C1 segment of cervical spinal cord (tissue), 14 donors: ENCODE results near the gene SNAPC4.
A peak's percentile ranks its signal among the peaks of the same experiment; 100 is the strongest.
"Not testable (repeated sequence)": the region's sequence is repeated elsewhere in the genome, so short reads cannot be mapped to it uniquely, and the experiment has no call there.

Source experiments
- DNase-seq, 14 donors: peaks; one replicate each; lab custom pipeline; 2025; lab: John Stamatoyannopoulos, UW

The SNAPC4 gene

DNA sequence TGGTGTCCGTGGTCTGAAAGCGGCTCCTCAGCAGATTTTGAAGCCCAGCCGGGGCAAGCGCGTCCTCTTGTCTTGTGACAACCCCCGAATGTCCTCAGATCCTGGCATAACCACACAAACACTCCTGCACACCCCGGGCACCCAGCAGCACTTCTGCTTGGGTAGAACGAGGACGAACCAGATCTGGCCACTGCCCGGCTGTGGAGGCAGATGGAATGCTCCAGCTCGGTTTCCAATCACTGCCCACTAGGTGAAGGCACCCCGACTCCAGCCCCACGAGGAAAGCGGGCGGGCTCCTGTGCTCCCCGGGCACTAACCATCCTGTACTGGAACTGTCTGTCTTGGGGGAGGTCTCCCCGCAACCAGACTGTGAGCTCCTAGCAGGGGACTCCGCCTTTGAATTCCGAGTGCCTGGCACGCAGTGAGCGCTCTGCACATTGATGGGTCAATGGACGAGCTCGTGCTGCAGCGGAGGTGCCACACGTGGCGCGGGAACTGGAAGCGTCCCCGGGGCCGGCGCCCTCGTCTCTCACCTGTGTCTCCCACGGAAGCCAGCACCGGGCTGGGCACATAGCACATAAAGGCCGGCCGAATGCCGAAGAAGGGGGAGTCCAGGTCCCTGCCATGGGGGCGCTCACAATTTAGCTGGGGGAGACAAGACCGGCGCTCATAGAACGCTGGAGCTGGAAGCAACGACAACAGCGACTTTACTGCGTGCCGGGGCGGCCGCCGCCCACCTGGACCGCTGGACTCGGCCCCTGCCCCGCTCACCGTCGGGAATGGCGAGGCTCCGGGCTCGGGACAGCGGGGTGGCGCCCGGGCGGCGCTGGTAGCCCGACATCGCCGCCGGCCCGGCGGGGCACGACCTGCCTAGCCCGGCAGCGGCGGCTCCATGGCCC lies 9.8 kb upstream of the SNAPC4 start:
- peak in 6 of 14 donors; percentile 24 to 46 (median 34) for DNase-seq

- DNase-seq = no peak
Measured at GRCh38 chr9:136407911-136408310, 7.9 kb upstream of the SNAPC4 start.

GRCh38 chr9:136407061-136407460 lies 7.1 kb upstream of the SNAPC4 start:
- DNase-seq = not testable (repeated sequence)

DNA sequence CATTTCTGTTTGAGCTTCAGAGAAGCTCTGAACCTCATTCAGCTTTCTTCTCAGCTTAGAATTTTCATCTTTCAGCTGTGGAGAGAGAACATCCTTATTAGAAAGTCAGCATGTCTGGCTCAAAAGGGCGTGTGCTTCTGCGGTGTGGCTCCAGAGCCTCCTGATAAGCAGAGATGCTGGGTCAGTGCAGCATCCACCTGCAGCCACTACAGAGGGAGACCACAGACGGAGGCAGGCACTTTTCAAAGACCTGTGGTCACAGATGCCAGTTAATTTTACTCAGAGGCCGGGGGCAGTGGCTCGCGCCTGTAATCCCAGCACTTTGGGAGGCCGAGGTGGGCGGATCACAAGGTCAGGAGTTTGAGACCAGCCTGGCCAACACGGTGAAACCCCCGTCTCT lies 5.9 kb upstream of the SNAPC4 start:
- not testable (repeated sequence) for DNase-seq

DNA sequence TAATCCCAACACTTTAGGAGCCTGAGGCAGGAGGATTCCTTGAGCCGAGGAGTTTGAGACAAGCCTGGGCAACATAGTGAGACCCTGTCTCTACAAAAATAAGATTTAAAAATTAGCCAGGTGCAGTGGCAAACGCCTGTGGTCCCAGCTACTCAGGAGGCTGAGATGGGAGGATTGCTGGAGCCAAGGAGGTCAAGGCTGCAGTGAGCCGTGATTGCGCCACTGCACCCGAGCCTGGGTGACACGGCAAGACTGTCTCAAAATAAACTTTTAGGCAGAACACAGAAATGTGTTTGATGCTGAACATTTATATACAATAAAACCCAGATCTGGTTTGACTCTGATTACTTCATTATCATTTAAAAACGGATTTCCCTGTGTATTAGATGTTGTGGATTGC lies 5.5 kb upstream of the SNAPC4 start:
- no peak for DNase-seq

GRCh38 chr9:136404801-136405136 lies 4.8 kb upstream of the SNAPC4 start:
- no peak for DNase-seq

- no peak for DNase-seq
Measured at GRCh38 chr9:136403915-136404800, 4.2 kb upstream of the SNAPC4 start.

- DNase-seq = no peak
Measured at GRCh38 chr9:136403538-136403914, 3.6 kb upstream of the SNAPC4 start.

- DNase-seq = no peak
Measured at GRCh38 chr9:136402067-136402466, 2.1 kb upstream of the SNAPC4 start.

GRCh38 chr9:136401173-136401922 lies 1.4 kb upstream of the SNAPC4 start:
- DNase-seq = no peak

DNA sequence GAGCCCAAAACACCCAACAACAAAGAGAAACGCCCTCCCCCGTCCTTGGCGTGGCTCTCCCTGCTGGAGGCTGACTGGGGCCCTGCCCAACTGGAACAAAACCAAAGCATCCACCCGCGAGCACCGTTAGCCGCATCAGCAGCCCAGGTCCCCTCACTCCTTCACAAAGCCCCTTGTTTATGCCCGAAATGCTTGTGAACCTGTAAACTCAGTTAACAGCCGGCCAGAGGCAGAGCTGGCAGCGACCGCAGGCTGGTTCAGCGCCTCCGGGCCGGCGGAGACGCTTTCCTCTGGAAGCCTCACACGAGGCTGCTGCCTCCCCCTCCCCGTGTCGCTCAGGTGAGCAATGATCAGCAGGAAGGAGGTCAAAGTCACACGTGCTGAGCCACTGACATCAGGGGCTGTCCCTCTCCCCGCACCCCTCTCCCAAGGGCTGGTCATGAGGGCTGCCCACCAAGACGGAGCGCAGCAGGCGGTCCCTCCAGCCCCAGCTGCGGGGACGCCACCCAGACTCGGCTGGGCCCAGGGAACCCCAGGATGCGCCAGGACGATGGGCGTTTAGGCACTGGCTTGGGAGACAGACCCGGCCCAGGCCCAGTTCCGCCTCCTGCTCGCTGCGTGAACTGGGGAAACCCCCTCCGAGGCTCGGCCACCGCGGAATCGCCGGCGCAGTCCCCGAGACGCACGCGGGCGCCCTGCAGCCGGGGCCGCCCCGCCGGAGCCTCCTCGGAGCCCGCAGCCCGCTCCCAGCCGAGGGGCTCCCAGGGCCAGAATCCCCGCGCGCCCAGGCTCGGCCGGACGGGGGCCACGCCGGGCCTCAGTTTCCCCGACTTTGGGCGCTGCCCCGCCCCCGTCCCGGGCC lies 563 bp downstream of the SNAPC4 start:
- peak in 1 of 14 donors; percentile 43 for DNase-seq

- DNase-seq = no peak
Measured at GRCh38 chr9:136398286-136398685, 1.7 kb downstream of the SNAPC4 start.

DNA sequence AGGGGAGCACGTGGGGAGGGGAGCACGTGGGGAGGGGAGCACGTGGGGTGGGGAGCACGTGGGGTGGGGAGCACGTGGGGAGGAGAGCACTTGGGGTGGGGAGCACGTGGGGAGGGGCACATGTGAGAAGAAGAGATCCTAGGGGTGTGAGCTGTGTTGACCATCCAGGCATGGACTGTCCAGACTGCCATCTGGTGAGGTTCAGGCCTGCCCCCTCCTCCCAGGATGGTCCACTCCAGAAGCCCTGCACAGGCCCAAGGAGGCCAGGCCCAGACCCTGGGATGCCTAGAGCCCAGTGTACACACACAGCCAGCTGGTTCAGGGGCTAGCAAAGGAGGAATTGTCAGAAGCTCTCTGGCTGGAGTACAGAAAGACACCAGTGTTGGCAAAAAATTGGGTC lies 2.3 kb downstream of the SNAPC4 start:
- no peak for DNase-seq

GRCh38 chr9:136396219-136396515 lies 3.8 kb downstream of the SNAPC4 start:
- no peak for DNase-seq

DNA sequence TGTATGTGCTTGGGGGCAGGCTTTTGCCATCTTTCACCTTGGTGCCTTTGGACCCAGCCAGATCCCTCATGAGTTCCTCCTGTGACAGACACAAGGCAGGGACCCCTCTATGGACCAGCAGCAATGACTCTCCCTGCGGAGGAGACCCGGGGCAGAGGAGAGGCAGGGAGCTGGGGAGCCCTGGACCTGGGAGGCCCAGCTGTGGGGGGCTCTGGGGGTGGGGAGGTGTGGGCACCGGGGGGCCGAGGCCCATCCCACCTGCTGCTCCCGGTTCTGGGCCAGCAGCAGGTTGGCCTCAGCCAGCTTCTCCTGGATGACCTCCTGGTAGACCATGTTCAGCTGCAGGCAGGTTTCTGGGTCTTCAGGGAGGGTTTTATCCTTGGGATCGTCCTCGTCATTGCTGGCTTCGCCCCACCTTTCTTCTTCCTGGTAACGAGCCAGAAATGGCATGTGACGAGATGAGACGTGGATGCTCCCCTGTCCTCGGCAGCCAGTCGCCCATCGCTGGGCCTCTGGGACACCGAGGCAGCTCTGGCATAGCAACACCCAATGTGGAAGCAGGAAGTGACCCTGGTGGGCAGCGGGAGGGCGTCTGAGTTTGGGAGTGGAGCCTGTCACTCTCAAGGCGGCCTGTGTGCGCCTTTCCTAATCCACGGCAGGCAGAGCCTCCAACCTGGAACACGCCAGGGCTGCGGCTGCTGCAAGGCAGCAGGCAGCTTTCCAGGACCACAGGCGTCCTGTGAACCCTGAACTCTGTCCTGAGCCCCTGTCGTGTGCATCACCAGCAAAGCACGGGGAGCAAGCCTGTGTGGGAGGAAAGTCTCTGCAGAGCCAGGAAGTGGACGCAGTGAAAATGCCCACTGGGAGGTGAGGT lies 4.4 kb downstream of the SNAPC4 start:
- DNase-seq = no peak

DNA sequence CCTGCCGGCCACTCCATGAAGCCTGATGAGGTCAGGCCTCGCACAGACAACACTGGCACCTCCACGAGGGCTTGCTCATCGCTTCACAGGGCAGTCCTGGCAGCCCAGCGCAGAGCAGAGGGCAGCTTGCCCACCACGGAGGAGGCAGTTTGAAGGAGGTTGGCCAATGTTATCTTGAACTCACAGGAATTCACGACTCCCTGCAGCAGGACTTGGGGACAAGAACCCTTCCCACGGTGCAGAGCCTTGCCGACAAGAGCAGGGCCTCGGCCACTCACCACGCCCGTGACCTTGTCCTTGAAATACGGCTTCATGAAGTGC lies 5.0 kb downstream of the SNAPC4 start:
- no peak for DNase-seq

GRCh38 chr9:136394312-136395019 lies 5.5 kb downstream of the SNAPC4 start:
- DNase-seq = no peak

DNA sequence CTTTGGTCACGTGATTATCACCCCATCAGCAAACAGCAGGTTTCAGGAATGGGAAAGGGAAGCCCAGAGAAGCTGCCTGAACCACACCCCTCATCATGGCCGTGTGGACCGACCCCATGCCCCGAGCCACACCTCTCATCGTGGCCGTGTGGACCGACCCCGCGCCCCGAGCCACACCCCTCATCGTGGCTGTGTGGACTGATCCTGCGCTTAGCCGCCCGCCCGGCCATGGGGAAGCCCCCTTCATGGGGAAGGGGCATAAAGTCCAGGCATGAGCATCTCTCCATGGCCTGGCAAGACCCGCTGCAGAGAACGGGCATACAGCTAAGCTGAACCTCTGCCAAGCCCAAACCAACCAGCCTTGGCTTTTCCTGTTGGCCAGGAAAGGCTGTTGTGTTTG lies 6.4 kb downstream of the SNAPC4 start:
- DNase-seq = no peak

DNA sequence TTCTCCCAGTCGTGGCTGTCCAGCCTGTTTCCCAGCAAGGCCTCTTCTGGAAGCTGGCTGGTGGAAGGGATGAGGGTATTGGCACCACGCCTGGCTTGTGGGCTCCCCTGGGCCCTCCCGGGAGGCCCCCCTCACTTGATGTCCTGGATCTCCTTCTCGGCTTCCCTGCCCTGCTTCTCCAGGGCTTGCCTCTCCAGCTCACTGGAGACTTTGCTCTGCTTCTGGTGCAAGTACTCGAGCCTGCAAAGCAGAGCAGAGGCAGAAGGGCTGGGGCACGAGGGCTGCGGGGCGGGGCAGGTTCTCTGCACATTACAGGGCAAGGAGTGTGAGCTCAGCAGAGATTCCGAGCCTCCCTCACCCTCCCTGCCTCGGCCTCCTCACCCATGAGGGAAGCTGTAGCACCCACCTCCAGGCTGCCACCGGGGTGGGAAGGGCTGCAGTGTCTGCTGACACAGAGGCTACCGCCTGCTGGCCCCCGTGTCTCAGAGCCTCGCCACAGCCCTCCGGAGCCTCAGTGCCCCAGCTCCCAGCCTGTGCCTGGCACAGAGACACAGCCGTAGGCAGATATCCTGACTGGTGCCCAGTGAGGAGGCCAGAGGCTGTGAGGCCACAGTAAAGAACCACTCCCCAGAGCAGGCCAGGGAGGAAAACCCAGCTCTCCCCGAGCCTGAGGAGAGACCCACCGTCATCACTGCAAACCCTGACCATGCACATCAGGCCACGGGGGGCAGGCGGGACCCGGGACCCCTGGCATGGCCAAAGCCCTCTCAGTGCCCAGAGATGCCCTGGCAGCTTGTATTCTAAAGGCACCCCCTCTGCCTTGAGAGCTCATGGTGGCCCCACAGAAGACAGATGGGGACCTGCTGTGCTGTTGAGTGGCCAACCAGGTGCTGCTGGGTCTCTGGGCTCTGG lies 7.2 kb downstream of the SNAPC4 start:
- DNase-seq = no peak
